Thyroid gland (tissue), 4 donors: ENCODE measurements around the gene ZDHHC5.

Experiments
- CTCF ChIP-seq, 6 experiments: fragments of 200-600 bp in 3 of 6; fragments of 450-650 bp in 3 of 6; sonication (generic) in 3 of 6; IDR thresholded peaks; one replicate each; pipeline ENCODE4 v1.5.1; 2016 to 2019; ENCODE audit warnings: antibody characterized with exemption in 6 of 6, mild to moderate bottlenecking in 2 of 6, inconsistent platforms in 1 of 6, moderate library complexity in 1 of 6
- POLR2A ChIP-seq, 2 donors: fragments of 450-650 bp; IDR thresholded peaks; one replicate each; pipeline ENCODE4 v1.6.1; 2017; ENCODE audit warnings: antibody characterized with exemption in 2 of 2, mild to moderate bottlenecking in 2 of 2, moderate library complexity in 1 of 2

GRCh38 chr11:57637626-57638004, 30.3 kb upstream of the ZDHHC5 start:
- TF ChIP-seq CTCF (IDR thresholded peaks at IDR 0.05): no peak
- no peak for TF ChIP-seq POLR2A (IDR thresholded peaks at IDR 0.05)
